Anterior cingulate cortex (tissue), 58 donors: ENCODE results near the gene MED25.
"Not testable (repeated sequence)": the region's sequence is repeated elsewhere in the genome, so short reads cannot be mapped to it uniquely, and the experiment has no call there.

ENCODE experiments used
- DNase-seq, 58 donors: peaks; one replicate each; lab custom pipeline; 2025; lab: John Stamatoyannopoulos, UW

The MED25 gene

GRCh38 chr19:49812997-49813861, 4.9 kb upstream of the MED25 start, which contains the start of gene FUZ:
Gene FUZ (minus strand): TSS chr19:49813292. CDS start chr19:49813106, 186 bp downstream.
- peak; percentile 65 to 99 (median 96) for DNase-seq

GRCh38 chr19:49814010-49814409, 4.1 kb upstream of the MED25 start:
- no peak for DNase-seq

- DNase-seq: no peak
These were observed 1.5 kb upstream of the MED25 start for GRCh38 chr19:49816590-49816989.

- DNase-seq: peak in 1 of 58 donors; percentile 44
These were observed 721 bp downstream of the MED25 start for GRCh38 chr19:49818649-49819370.

- not testable (repeated sequence) for DNase-seq
These were observed 1.5 kb downstream of the MED25 start for GRCh38 chr19:49819452-49820115.

- DNase-seq: no peak
These were observed 2.0 kb downstream of the MED25 start for GRCh38 chr19:49820125-49820524.

GRCh38 chr19:49823472-49823871, 5.4 kb downstream of the MED25 start:
- no peak for DNase-seq

GRCh38 chr19:49824662-49825061, 6.6 kb downstream of the MED25 start:
- no peak for DNase-seq

GRCh38 chr19:49827034-49827433, 8.9 kb downstream of the MED25 start:
- DNase-seq: no peak

- no peak for DNase-seq
These were observed 11.1 kb downstream of the MED25 start for GRCh38 chr19:49829200-49829599.

GRCh38 chr19:49829721-49830120, 11.6 kb downstream of the MED25 start:
- DNase-seq: no peak

GRCh38 chr19:49830766-49831165, 12.7 kb downstream of the MED25 start:
- DNase-seq: no peak

GRCh38 chr19:49831592-49831991, 13.5 kb downstream of the MED25 start:
- DNase-seq: no peak

- no peak for DNase-seq
These were observed 14.5 kb downstream of the MED25 start for GRCh38 chr19:49832556-49832955.

- no peak for DNase-seq
These were observed 15.5 kb downstream of the MED25 start for GRCh38 chr19:49833599-49833998.

GRCh38 chr19:49835562-49835961, 17.5 kb downstream of the MED25 start:
- no peak for DNase-seq

- no peak for DNase-seq
These were observed 18.3 kb downstream of the MED25 start for GRCh38 chr19:49836176-49837008.

- no peak for DNase-seq
These were observed 18.9 kb downstream of the MED25 start for GRCh38 chr19:49837009-49837310.

- DNase-seq: no peak
These were observed 19.3 kb downstream of the MED25 start for GRCh38 chr19:49837425-49837824.

GRCh38 chr19:49838885-49839588, 20.9 kb downstream of the MED25 start:
- DNase-seq: no peak
